ENCODE results near the gene CELA1. TPM values are rescaled to one million over a fixed set of nuclear protein-coding genes. Genes with fewer than 3 reads are reported as not detected.

CELA1 gene
- total RNA-seq, 4 donors from 2014 or later = not detected

- Histone ChIP-seq H3K9me3 (no peaks in the 10 kb centered on the region), H3K4me3 (no peak overlapping the region), H3K4me1 (peaks cover 0 to 27% (median 13%) of the 10 kb centered on the region in 4 donors), H3K36me3 (no peaks in the 10 kb centered on the region), H3K27me3 (no peaks in the 10 kb centered on the region), H3K27ac (peak overlapping the region in 2 of 4 donors; percentile 70 to 72)
- TF ChIP-seq POLR2A (IDR thresholded peaks at IDR 0.05) (no peak), CTCF (IDR thresholded peaks at IDR 0.05) (no peak)
- intact Hi-C loops (cut with DNase I; ENCODE audit: low total_unique reads) (no loop called here), in situ Hi-C loops (cut with MboI; ENCODE audit: low pct_ligation_motif_present in 1 of 4, low pct_unique_long_range_greater_than_20kb in 1 of 4, low sequenced_read_pairs in 3 of 4) (loop anchor here in 2 of 4 donors (10.0 to 25.0 kb wide), 2 partner anchors 71 to 274 kb away; no protein-coding TSS in a partner anchor)
- DNase-seq = no peak
- 65 to 83% methylated on average over 2 of the region's 2 CpGs for WGBS, 2 donors (ENCODE audit: low coverage in 1 of 2)
These were observed 10.5 kb downstream of the CELA1 start for GRCh38 chr12:51335931-51336330.

GRCh38 chr12:51334764-51335163, 11.7 kb downstream of the CELA1 start:
- H3K4me3 ChIP-seq = no peak overlapping the region
- no peaks in the 10 kb centered on the region for H3K36me3 ChIP-seq
- WGBS, 2 donors (ENCODE audit: low coverage in 1 of 2) = 47 to 60% methylated on average over 4 of the region's 4 CpGs
- intact Hi-C loops (cut with DNase I; ENCODE audit: low total_unique reads) (no loop called here), in situ Hi-C loops (cut with MboI; ENCODE audit: low pct_ligation_motif_present in 1 of 4, low pct_unique_long_range_greater_than_20kb in 1 of 4, low sequenced_read_pairs in 3 of 4) (loop anchor here in 2 of 4 donors (10.0 to 25.0 kb wide), 2 partner anchors 70 to 272 kb away; no protein-coding TSS in a partner anchor)
- DNase-seq = peak; percentile 34
- TF ChIP-seq EP300 (IDR thresholded peaks at IDR 0.05; ENCODE audit: low read depth) = no peak
- no peak for TF ChIP-seq POLR2AphosphoS5 (IDR thresholded peaks at IDR 0.05)
- no peak for TF ChIP-seq POLR2A (IDR thresholded peaks at IDR 0.05)
- TF ChIP-seq CTCF (IDR thresholded peaks at IDR 0.05) = no peak
- H3K27me3 ChIP-seq = no peaks in the 10 kb centered on the region
- H3K27ac ChIP-seq = peak overlapping the region; percentile 61 to 75 (median 71)
- peaks cover 0 to 27% (median 13%) of the 10 kb centered on the region in 4 donors for H3K4me1 ChIP-seq
- no peaks in the 10 kb centered on the region for H3K9me3 ChIP-seq

- intact Hi-C loops (cut with DNase I; ENCODE audit: low total_unique reads) = no loop called here
- TF ChIP-seq POLR2A (IDR thresholded peaks at IDR 0.05) (no peak), CTCF (IDR thresholded peaks at IDR 0.05) (no peak), EP300 (IDR thresholded peaks at IDR 0.05; ENCODE audit: low read depth) (no peak), POLR2AphosphoS5 (IDR thresholded peaks at IDR 0.05) (no peak)
- in situ Hi-C loops (cut with MboI; ENCODE audit: low pct_ligation_motif_present in 1 of 4, low pct_unique_long_range_greater_than_20kb in 1 of 4, low sequenced_read_pairs in 3 of 4) = loop anchor here in 2 of 4 donors (10.0 to 25.0 kb wide), 2 partner anchors 69 to 271 kb away; no protein-coding TSS in a partner anchor
- Histone ChIP-seq H3K36me3 (no peaks in the 10 kb centered on the region), H3K4me1 (peaks cover 0 to 27% (median 13%) of the 10 kb centered on the region in 4 donors), H3K27ac (peak overlapping the region; percentile 61 to 75 (median 71)), H3K27me3 (no peaks in the 10 kb centered on the region), H3K9me3 (no peaks in the 10 kb centered on the region), H3K4me3 (no peak overlapping the region)
- DNase-seq = no peak
- 66 to 80% methylated on average over 4 to 6 of the region's 6 CpGs for WGBS, 2 donors (ENCODE audit: low coverage in 1 of 2)
These were observed 12.9 kb downstream of the CELA1 start for GRCh38 chr12:51333536-51333935.

- peaks cover 0 to 33% (median 10%) of the 10 kb centered on the region in 4 donors for H3K4me1 ChIP-seq
- no peak overlapping the region for H3K4me3 ChIP-seq
- intact Hi-C loops (cut with DNase I; ENCODE audit: low total_unique reads) = no loop called here
- no peaks in the 10 kb centered on the region for H3K9me3 ChIP-seq
- no peak for DNase-seq
- no peak overlapping the region for H3K27ac ChIP-seq
- H3K27me3 ChIP-seq = no peaks in the 10 kb centered on the region
- in situ Hi-C loops (cut with MboI; ENCODE audit: low pct_ligation_motif_present in 1 of 4, low pct_unique_long_range_greater_than_20kb in 1 of 4, low sequenced_read_pairs in 3 of 4) = loop anchor here in 2 of 4 donors (10.0 to 25.0 kb wide), 2 partner anchors 65 to 268 kb away; no protein-coding TSS in a partner anchor
- H3K36me3 ChIP-seq = no peaks in the 10 kb centered on the region
- TF ChIP-seq CTCF (IDR thresholded peaks at IDR 0.05) = no peak
- TF ChIP-seq POLR2AphosphoS5 (IDR thresholded peaks at IDR 0.05) = no peak
- no peak for TF ChIP-seq EP300 (IDR thresholded peaks at IDR 0.05; ENCODE audit: low read depth)
- no peak for TF ChIP-seq POLR2A (IDR thresholded peaks at IDR 0.05)
These were observed 16.3 kb downstream of the CELA1 start for GRCh38 chr12:51330186-51330585.

Data from transverse colon (tissue), 4 donors.